ENCODE measurements around the gene TSKU.
A peak's percentile ranks its signal among the peaks of the same experiment; 100 is the strongest.
"Not testable (repeated sequence)": the region's sequence is repeated elsewhere in the genome, so short reads cannot be mapped to it uniquely, and the experiment has no call there.

Gene TSKU, protein sequence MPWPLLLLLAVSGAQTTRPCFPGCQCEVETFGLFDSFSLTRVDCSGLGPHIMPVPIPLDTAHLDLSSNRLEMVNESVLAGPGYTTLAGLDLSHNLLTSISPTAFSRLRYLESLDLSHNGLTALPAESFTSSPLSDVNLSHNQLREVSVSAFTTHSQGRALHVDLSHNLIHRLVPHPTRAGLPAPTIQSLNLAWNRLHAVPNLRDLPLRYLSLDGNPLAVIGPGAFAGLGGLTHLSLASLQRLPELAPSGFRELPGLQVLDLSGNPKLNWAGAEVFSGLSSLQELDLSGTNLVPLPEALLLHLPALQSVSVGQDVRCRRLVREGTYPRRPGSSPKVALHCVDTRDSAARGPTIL

DNA sequence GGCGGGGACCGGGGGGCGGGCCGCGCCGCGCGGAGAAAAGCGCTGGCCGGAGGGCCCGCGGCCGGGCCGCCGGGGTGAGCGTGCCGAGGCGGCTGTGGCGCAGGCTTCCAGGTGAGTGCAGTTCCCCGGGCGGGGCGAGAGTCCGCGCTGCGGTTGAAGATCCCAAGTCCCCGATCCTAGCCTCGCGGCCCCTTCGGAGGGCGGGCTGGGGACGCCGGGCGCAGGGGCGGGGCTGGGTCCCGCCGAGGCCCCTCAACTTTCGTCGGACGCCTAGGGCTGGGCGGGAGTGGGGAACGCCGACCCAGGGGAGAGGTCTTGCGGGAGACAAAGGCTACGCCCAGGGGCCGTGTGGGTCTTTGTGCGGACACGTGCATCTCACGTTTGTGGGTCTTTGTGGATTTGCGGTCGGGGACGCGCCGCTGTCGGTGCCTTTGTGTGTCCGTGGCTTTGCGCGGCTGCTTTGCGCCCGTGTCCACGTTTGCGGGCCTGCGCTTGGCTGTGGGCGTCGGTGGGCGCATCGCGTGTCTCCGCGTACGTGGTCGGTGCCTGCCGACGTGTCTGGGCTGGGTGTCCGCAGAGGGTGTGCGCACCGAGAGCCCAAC lies at the start of gene TSKU:
TSS of gene TSKU (plus strand) at position 63 of the 602 bp plus-strand sequence. CDS start 12,261 bp downstream, outside the sequence.
- ChIA-PET POLR2A (interaction anchor here (1.5 kb wide), 1 partner anchor 13 kb away, joined by 15 read pairs; no protein-coding TSS in a partner anchor), CTCF (interaction anchor here (2.9 kb wide), 1 partner anchor 49 kb away, joined by 8 read pairs; no protein-coding TSS in a partner anchor)
- DNase-seq (ENCODE audit: low read depth, low spot score), result no peak
- H3K4me3 ChIP-seq (ENCODE audit: low read depth, low read length), result peak within 1 kb of the TSS; percentile 98
- TF ChIP-seq, protein P1, sequence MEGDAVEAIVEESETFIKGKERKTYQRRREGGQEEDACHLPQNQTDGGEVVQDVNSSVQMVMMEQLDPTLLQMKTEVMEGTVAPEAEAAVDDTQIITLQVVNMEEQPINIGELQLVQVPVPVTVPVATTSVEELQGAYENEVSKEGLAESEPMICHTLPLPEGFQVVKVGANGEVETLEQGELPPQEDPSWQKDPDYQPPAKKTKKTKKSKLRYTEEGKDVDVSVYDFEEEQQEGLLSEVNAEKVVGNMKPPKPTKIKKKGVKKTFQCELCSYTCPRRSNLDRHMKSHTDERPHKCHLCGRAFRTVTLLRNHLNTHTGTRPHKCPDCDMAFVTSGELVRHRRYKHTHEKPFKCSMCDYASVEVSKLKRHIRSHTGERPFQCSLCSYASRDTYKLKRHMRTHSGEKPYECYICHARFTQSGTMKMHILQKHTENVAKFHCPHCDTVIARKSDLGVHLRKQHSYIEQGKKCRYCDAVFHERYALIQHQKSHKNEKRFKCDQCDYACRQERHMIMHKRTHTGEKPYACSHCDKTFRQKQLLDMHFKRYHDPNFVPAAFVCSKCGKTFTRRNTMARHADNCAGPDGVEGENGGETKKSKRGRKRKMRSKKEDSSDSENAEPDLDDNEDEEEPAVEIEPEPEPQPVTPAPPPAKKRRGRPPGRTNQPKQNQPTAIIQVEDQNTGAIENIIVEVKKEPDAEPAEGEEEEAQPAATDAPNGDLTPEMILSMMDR (IDR thresholded peaks at IDR 0.05; ENCODE audit: insufficient read depth, low read length, missing control alignments), result no peak

GRCh38 chr11:76733906-76734305 lies 49.2 kb upstream of the TSKU start:
- TF ChIP-seq, protein P1 (IDR thresholded peaks at IDR 0.05; ENCODE audit: insufficient read depth, low read length, missing control alignments), result peak; percentile 53
- not testable (repeated sequence) for H3K4me3 ChIP-seq (ENCODE audit: low read depth, low read length); DNase-seq (ENCODE audit: low read depth, low spot score)
- POLR2A ChIA-PET, result interaction anchor here (0.6 kb wide), 1 partner anchor 131 kb away, joined by 4 read pairs; no protein-coding TSS in a partner anchor
- CTCF ChIA-PET, result interaction anchor here (0.6 to 19.3 kb wide), 33 partner anchors 11 to 329 kb away, joined by 3 to 419 read pairs (median 8); partner anchors contain the start of gene TSKU

DNA sequence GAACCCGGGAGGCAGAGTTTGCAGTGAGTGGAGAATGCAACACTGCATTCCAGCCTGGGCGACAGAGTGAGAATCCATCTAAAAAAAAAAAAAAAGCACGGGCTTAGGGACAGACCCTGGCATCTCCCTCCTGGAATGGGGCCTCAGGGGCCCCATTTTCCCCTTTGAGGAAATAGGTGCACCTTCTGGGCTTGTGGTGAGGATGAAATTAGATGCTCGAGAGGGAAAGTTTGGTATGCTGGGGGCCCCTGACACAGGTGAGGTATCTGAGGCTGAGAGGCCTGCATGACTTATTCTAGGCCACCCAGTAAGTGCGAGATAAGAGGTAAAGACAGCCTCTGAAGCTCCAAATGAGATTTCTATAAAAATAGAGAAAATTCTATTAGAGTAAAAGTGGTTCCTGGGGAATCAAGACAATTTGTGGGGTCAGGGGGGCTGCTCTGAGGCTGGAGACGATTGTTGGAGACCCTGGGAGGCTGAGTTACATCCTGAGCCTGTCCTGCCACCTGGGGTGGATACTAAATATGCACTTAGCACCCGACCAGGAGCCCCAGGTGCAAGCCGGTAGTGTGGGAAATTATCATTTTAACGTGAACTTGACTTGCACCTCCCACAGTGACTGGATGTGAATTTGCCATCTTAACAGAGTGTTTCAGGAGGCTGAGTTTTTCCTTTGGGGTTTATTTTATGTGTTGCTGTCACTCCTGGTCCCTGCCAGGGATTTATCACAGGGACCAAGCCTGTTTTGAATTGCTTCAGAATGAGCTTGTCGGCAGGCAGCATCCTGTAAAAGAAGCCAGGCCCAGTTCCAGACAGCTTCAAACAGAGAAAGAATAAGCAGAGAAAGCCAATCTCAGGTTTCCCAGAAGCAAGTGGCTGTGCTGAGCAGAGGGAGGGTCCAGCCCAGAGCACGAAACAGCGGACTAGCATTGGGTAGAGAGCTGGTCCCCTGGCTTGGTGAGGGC lies 48.4 kb upstream of the TSKU start:
- CTCF ChIA-PET, result interaction anchor here (0.6 to 19.3 kb wide), 42 partner anchors 10 to 370 kb away, joined by 3 to 419 read pairs (median 6); partner anchors contain the start of gene TSKU
- no peak overlapping the region for H3K4me3 ChIP-seq (ENCODE audit: low read depth, low read length)
- POLR2A ChIA-PET, result interaction anchor here (0.6 kb wide), 1 partner anchor 131 kb away, joined by 4 read pairs; no protein-coding TSS in a partner anchor
- TF ChIP-seq, protein P1 (IDR thresholded peaks at IDR 0.05; ENCODE audit: insufficient read depth, low read length, missing control alignments), result no peak
- DNase-seq (ENCODE audit: low read depth, low spot score), result no peak

DNA sequence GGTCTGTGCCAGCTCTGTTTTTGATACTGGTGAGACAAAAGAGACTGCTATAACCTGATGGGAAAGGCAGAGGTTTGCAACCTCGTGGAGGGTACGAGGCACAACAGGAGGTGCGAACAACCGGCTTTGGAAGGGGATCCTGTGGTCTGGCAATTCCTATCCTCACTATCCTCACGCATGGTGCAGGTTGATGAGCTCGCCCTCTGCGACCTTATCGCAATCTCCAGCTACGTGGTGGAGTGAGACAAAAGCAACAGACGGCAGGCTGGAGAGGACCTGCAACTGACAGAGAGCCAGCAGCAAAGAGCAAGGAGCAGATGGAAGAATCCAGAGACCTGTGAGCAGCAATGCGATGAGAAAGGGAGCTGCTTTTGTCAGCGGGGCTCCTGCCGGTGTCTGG lies 47.3 kb upstream of the TSKU start:
- no peak overlapping the region for H3K4me3 ChIP-seq (ENCODE audit: low read depth, low read length)
- TF ChIP-seq, protein P1 (IDR thresholded peaks at IDR 0.05; ENCODE audit: insufficient read depth, low read length, missing control alignments), result no peak
- DNase-seq (ENCODE audit: low read depth, low spot score), result no peak
- ChIA-PET CTCF (interaction anchor here (0.8 to 19.3 kb wide), 15 partner anchors 9 to 303 kb away, joined by 3 to 419 read pairs (median 7); no protein-coding TSS in a partner anchor), POLR2A (no interaction called here)

DNA sequence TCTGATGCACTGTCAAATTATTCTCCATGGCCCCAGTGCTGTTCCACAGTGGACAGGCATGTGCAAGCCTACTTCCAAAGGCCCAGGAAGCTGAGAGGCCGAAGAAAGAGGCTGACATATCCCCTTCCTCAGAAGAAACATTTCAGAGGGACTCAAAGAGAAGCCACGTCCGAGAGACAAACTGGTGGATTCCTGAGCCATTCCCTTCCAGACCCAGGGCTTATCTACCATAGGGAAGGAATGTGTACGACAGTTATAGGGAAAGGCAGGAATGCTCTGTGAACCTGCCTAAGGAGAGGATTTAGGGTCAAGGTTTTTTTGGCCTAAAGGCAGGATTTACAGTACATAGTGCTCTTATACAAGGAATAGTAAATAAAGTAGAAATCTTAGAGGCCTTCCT lies 46.9 kb upstream of the TSKU start:
- no peak overlapping the region for H3K4me3 ChIP-seq (ENCODE audit: low read depth, low read length)
- POLR2A ChIA-PET, result no interaction called here
- no peak for DNase-seq (ENCODE audit: low read depth, low spot score)
- TF ChIP-seq, protein P1 (IDR thresholded peaks at IDR 0.05; ENCODE audit: insufficient read depth, low read length, missing control alignments), result no peak
- CTCF ChIA-PET, result interaction anchor here (0.8 to 19.3 kb wide), 11 partner anchors 8 to 184 kb away, joined by 4 to 419 read pairs (median 22); no protein-coding TSS in a partner anchor

All from AG04449 (cell line).